KMS-11 (cell line): Measurements from ENCODE around the gene C1RL.

Experiments used
- H2AFZ ChIP-seq: fragments of 200-600 bp; sonication (generic); 2 replicates; pipeline ENCODE4 v1.6.1; 2016; ENCODE audit warnings: antibody characterized with exemption, mixed run types, low read depth
- H3K27ac ChIP-seq: fragments of 200-600 bp; sonication (generic); 2 replicates; pipeline ENCODE4 v1.6.1; 2016; ENCODE audit warnings: mild to moderate bottlenecking, mixed run types
- H3K27me3 ChIP-seq: fragments of 200-600 bp; sonication (generic); 2 replicates; pipeline ENCODE4 v1.6.1; 2017; ENCODE audit warnings: mild to moderate bottlenecking, low read depth, mixed run types, moderate library complexity; ENCODE audit not compliant: insufficient read depth
- H3K36me3 ChIP-seq: fragments of 200-600 bp; sonication (generic); 2 replicates; pipeline ENCODE4 v1.6.1; 2017; ENCODE audit warnings: mild to moderate bottlenecking, mixed run types; ENCODE audit not compliant: insufficient read depth
- H3K4me1 ChIP-seq: fragments of 200-600 bp; sonication (generic); 2 replicates; pipeline ENCODE4 v1.6.1; 2016; ENCODE audit warnings: mild to moderate bottlenecking, low read depth, mixed run types; ENCODE audit not compliant: poor library complexity, severe bottlenecking
- H3K4me2 ChIP-seq: fragments of 200-600 bp; sonication (generic); 2 replicates; pipeline ENCODE4 v1.7.0; 2016; ENCODE audit warnings: mild to moderate bottlenecking, mixed run types
- H3K4me3 ChIP-seq: fragments of 200-600 bp; sonication (generic); IDR thresholded peaks from 2 replicates; pipeline ENCODE4 v1.6.1; 2017; ENCODE audit warnings: low read depth, low read length, mixed read lengths; ENCODE audit not compliant: insufficient read depth
- H3K79me2 ChIP-seq: fragments of 200-600 bp; sonication (generic); 2 replicates; pipeline ENCODE4 v1.6.1; 2016; ENCODE audit warnings: low read depth, mixed run types; ENCODE audit not compliant: insufficient read depth
- H3K9ac ChIP-seq: fragments of 200-600 bp; sonication (generic); 2 replicates; pipeline ENCODE4 v1.6.1; 2016; ENCODE audit warnings: mild to moderate bottlenecking, mixed run types
- H4K20me1 ChIP-seq: fragments of 200-600 bp; sonication (generic); 2 replicates; pipeline ENCODE4 v1.6.1; 2016; ENCODE audit warnings: mild to moderate bottlenecking, mixed run types; ENCODE audit not compliant: insufficient read depth
- CTCF ChIP-seq: fragments of 200-600 bp; sonication (generic); conservative IDR thresholded peaks from 2 replicates; pipeline ENCODE4 v1.6.1; 2017; ENCODE audit warnings: low read depth, mild to moderate bottlenecking, antibody characterized with exemption, low read length, moderate library complexity, mixed read lengths

Gene C1RL

DNA sequence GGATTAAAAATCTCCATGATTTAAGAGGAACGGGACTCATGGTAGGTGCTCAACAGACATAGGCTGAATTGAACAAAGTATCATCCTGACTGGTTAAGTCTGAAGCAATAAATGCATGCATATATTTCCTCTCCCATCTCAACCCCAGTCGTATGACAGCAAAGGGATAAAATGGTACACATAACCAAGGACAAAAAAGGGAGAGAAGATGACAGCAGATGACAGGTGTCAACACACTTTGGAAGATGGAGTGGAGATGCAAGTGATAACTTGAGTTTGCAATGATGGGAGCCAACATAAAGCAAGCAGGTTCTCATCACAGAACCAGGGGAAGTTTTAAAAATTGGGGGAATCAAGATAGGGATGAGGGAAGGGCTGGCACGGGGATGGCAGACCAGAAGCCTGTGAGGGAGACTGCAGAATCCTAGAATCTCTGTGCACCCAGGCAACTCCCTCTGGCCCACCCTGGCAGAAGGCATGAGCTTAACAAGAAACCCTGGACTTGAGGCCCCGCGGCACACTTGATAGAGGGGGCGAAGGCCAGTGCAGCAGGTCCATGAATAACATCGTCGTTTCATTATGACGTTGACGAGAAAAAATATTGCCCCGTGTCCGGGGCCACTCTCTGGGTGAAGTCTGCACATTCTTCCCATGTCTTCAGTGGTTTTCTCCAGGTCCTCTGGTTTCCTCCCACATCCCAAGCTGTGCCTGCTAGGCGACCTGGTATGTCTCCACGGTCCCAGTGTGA, 5.0 kb downstream of the C1RL start:
- Histone ChIP-seq H3K4me1 (peaks cover 6% of the 10 kb centered on the region), H3K27ac (no peak overlapping the region), H3K9ac (no peak overlapping the region), H3K4me3 (no peak overlapping the region), H3K4me2 (no peak overlapping the region), H2AFZ (no peak overlapping the region), H4K20me1 (no peaks in the 10 kb centered on the region), H3K27me3 (no peaks in the 10 kb centered on the region), H3K79me2 (0 out of 2 replicates have a peak, but pooled peaks cover 4% of the 10 kb centered on the region), H3K36me3 (no peaks in the 10 kb centered on the region)
- no peak for TF ChIP-seq CTCF

GRCh38 chr12:7102582-7102981, 6.4 kb downstream of the C1RL start:
- peaks cover 6% of the 10 kb centered on the region for H3K4me1 ChIP-seq
- no peak overlapping the region for H3K4me3 ChIP-seq
- no peak overlapping the region for H3K4me2 ChIP-seq
- 0 out of 2 replicates have a peak, but pooled peaks cover 4% of the 10 kb centered on the region for H3K79me2 ChIP-seq
- H3K27ac ChIP-seq: no peak overlapping the region
- no peak overlapping the region for H2AFZ ChIP-seq
- H3K36me3 ChIP-seq: no peaks in the 10 kb centered on the region
- H3K27me3 ChIP-seq: no peaks in the 10 kb centered on the region
- no peak overlapping the region for H3K9ac ChIP-seq
- no peaks in the 10 kb centered on the region for H4K20me1 ChIP-seq
- TF ChIP-seq CTCF: no peak

- Histone ChIP-seq H4K20me1 (no peaks in the 10 kb centered on the region), H3K27ac (no peak overlapping the region), H3K4me2 (no peak overlapping the region), H3K79me2 (no peaks in the 10 kb centered on the region), H3K4me3 (no peak overlapping the region), H3K36me3 (no peaks in the 10 kb centered on the region), H3K4me1 (peaks cover under 1% of the 10 kb centered on the region), H3K27me3 (no peaks in the 10 kb centered on the region), H3K9ac (no peak overlapping the region), H2AFZ (no peak overlapping the region)
- TF ChIP-seq CTCF: no peak
These were observed 7.3 kb downstream of the C1RL start for GRCh38 chr12:7101694-7102131.

GRCh38 chr12:7101047-7101693, 7.8 kb downstream of the C1RL start:
- no peaks in the 10 kb centered on the region for H3K4me1 ChIP-seq

More at GRCh38 chr12:7101047-7101693, 7.8 kb downstream of the C1RL start:
- H3K4me2 ChIP-seq: no peak overlapping the region
- H3K4me3 ChIP-seq: no peak overlapping the region
- H3K27ac ChIP-seq: no peak overlapping the region
- no peaks in the 10 kb centered on the region for H3K27me3 ChIP-seq
- H3K79me2 ChIP-seq: no peaks in the 10 kb centered on the region
- TF ChIP-seq CTCF: no peak
- no peaks in the 10 kb centered on the region for H4K20me1 ChIP-seq
- no peak overlapping the region for H3K9ac ChIP-seq
- no peak overlapping the region for H2AFZ ChIP-seq
- no peaks in the 10 kb centered on the region for H3K36me3 ChIP-seq
